Epithelial cell of prostate (primary cell): Measurements from ENCODE around the gene KCNJ18.
"Not testable (repeated sequence)": the region's sequence is repeated elsewhere in the genome, so short reads cannot be mapped to it uniquely, and the experiment has no call there.

Experiments used
- DNase-seq: peaks from one replicate; pipeline ENCODE4 v3.0.0-alpha.2; 2011; ENCODE audit warnings: low read depth, low spot score
- H3K27ac ChIP-seq: fragments of 450-650 bp; 2 replicates; pipeline ENCODE4 v1.5.1; 2017; ENCODE audit warnings: mild to moderate bottlenecking

KCNJ18 gene

DNA sequence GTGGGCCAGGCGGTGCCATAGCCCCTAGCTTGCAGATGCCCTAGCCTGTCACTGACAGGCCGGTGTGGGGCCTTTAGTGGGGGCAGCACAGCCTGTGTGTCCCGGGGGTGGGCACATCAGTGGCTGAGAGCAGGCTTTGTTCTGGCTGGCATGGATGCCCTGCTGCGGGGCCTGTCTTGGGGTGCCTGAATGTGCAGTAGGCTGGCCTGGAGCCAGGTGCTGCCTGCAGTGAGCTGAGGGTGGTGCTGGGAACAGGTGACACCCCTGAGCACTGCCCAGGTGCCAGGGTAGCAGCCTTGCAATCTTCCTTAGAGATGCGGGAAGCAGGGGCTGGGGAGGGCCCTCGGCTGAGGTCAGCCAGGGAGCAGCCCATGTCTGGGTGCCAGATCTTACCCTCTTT, 8.8 kb downstream of the KCNJ18 start:
- H3K27ac ChIP-seq, DNase-seq: not testable (repeated sequence)

DNA sequence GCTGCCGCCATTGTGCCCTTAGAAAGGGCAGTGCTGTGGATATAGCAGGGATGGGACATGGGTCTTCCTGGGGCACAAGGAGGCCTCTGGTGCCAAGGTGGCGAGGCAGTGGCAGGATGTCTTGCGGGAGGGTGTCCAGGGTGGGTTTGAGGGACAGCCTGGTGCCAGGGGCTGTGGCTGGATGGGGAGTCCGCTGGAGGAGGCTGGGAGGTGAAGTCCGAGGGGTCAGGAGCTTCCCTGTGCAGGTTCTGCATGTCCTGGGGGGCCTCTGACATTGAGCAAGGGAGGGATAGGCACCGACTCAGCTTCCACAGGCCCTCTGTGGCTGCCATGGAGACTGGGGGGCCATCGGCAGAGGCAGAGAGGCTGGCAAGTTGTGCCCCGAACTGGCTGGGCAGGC, 9.7 kb downstream of the KCNJ18 start:
- DNase-seq, H3K27ac ChIP-seq: not testable (repeated sequence)

DNA sequence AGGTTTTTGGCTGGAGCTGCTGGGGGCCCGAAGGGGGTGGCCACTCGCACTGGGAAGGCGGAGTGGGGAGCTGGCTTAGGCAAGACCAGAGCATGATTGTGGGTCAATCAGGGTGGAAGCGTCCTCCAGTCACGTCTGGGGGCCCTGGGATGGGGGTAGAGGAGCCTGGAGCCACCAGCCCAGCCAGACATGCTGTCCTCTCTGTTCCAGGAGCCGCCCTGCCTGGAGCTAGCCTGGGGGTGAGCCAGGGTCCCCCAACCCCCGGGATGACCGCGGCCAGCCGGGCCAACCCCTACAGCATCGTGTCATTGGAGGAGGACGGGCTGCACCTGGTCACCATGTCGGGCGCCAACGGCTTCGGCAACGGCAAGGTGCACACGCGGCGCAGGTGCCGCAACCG, 10.2 kb downstream of the KCNJ18 start:
- not testable (repeated sequence) for DNase-seq, H3K27ac ChIP-seq

DNA sequence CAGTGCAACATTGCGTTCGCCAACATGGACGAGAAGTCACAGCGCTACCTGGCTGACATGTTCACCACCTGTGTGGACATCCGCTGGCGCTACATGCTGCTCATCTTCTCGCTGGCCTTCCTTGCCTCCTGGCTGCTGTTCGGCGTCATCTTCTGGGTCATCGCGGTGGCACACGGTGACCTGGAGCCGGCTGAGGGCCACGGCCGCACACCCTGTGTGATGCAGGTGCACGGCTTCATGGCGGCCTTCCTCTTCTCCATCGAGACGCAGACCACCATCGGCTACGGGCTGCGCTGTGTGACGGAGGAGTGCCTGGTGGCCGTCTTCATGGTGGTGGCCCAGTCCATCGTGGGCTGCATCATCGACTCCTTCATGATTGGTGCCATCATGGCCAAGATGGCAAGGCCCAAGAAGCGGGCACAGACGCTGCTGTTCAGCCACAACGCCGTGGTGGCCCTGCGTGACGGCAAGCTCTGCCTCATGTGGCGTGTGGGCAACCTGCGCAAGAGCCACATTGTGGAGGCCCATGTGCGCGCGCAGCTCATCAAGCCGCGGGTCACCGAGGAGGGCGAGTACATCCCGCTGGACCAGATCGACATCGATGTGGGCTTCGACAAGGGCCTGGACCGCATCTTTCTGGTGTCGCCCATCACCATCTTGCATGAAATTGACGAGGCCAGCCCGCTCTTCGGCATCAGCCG, 10.8 kb downstream of the KCNJ18 start:
- DNase-seq, H3K27ac ChIP-seq: not testable (repeated sequence)

DNA sequence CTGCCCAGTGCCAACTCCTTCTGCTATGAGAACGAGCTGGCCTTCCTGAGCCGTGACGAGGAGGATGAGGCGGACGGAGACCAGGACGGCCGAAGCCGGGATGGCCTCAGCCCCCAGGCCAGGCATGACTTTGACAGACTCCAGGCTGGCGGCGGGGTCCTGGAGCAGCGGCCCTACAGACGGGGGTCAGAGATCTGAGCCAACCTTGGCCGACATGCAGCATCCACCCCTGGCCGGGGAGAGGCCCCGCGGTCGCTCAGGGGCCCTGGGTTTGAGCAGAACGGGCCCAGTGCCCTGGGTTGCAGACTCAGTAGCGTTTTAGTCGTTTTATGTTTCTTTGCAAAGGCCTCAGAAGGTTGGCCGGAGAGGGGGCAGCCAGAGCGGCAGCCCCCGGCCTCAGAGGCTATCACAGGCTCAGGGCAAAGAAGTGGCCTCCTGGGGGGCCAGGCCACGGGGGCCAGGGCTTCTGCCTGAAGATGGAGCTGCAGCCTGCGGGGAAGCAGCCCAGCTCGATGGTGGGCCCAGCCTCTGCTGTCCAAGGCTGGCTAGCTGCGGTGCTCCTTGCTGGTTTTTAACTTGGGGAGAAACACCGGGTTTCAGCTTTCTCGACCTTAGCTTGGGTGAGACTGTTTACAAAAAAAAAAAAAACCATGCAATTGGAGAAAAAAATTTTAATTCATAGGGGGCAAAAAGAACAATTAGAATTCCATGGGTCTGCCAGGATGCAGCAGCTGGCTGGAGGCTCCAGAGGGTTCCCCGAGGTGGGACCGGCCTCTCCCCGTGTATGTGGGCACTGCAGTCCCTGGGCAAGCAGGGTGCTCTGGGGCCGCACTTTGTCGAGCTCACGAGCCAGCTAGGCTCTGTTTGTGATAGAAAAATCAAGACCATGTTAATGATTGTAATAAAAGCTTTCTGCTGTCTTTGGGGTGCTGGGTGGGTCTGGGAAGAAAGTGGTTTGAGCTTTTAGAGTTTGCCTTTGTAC, 11.9 kb downstream of the KCNJ18 start:
- DNase-seq, H3K27ac ChIP-seq: not testable (repeated sequence)

DNA sequence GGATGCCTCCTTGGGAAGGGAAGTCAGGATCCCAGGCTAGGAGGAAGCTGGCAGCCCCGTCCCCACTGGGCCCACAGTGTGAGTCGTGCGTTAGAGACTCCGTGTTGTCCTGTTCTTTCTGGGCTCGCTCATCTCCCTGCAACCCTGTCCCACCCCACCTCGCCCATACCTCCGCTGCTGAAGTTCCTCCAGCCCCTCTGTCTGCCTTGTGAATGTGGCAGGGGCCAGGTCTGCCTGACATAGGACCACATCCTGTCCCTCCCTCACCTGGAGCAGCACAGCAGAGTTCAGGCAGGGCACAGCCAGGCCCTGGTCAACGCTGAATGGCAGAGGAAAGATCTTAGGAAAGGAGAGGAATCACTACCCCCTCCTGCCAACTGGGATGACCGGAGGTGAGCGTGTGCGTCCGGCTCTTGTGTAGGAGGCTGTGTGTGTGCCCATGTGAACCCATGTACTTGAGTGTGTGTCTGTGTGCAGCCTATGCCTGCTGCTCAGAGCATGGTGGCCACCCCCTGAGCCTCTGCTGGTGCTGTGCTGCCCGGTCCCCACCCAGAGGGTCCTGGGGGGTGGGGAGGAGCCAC, 12.8 kb downstream of the KCNJ18 start:
- DNase-seq, result no peak
- no peak overlapping the region for H3K27ac ChIP-seq

DNA sequence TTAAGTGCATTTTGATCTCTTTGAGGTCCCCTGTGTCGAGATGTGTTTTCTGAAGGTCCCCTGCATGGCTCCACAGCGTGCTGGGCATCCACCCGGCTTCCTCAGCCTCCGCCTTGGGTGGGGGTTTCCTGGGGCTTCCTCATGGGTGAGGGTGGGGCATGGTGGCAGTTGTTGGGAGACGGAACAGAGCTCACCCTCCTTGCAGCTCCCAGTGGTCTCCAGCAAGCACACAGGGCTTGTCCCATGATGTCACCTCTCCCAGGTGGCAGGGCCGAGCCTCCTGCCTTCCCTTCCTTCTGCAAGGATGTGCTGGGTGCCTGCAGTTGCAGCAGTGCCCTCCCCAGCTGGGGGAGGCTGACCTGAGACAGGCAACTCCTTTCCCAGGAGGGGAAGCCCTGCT, 13.4 kb downstream of the KCNJ18 start:
- H3K27ac ChIP-seq, DNase-seq: not testable (repeated sequence)

DNA sequence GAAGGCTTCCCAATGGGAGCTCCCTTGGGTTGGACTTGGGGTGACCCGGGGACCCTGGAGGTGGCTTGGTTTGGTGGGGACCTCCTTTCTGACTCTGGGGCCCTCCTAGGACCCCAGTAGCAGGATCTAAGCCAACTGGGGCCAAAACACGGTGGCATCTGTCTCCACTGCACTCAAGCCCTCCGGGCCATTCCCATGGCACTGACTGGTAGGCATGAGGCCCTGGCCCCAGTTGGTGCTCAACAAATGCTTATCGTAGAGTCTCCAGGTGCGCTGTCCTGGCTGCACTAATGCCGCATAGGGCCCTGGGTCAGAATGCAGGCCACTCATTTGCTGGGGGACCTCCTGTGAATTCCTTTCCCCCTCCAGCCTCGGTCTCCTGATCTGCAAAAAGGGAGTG, 14.2 kb downstream of the KCNJ18 start:
- H3K27ac ChIP-seq, DNase-seq: not testable (repeated sequence)

DNA sequence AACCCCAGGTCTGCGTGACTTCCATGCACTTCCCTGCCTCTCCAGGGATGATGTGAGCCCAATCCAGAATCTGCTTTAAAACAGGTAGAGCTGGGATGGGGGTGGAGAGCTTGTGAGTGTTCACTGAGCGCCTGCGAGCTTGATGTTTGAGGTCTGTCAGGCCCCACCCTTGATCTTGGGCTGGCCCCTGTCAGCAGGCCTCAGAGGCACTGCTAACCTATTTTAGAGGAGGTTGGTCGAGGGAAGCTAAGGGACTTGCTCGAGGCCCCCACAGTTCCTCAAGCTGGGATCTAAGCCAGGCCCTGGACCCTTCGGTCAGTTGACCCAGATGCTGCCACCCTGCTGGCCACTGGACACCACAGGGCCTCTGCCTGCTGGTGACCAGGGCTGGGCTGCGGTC, 14.8 kb downstream of the KCNJ18 start:
- H3K27ac ChIP-seq, DNase-seq: not testable (repeated sequence)

DNA sequence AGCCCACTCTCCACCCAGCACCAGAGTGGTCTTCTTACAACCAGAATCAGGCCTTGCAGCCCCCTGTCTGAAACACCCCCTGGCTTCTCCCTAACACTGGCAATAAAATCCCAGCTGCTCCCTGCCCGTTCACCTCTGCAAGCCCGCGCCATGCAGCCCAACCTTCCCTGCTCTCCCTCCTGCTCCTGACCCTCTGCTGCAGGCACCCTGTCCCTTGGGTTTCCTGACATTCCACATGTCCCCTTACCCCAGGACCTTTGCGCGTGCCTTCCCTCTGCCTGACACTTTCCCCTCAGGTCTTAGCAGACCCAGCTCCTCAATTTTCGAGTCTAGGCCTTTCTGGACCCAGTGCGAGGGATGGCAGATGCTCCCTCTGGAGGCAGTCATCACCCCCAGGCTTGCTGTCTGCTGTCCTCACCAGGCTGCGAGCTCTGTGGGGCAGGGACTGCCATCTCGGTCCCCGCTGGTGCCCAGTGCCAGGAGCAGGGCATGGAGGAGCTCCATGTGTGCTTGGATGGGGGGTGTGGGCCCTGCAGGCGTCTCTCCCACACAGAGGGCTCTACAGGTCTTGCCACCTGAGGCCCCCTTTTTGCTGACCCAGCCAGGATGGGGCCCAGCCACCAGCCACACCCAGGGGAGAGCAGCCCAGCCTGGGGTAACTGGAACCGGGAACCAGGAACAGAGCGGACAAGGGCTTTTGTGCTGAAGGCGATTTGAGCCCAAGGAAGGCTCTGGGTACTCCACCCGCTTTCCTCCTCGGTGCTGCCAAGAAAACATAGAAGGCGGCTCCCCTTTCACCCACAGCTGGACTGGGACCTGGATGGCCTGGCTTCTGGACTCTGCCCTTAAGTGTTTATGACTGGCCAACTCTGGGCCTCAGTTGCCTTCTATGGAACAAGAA, 15.6 kb downstream of the KCNJ18 start:
- H3K27ac ChIP-seq, DNase-seq: not testable (repeated sequence)

DNA sequence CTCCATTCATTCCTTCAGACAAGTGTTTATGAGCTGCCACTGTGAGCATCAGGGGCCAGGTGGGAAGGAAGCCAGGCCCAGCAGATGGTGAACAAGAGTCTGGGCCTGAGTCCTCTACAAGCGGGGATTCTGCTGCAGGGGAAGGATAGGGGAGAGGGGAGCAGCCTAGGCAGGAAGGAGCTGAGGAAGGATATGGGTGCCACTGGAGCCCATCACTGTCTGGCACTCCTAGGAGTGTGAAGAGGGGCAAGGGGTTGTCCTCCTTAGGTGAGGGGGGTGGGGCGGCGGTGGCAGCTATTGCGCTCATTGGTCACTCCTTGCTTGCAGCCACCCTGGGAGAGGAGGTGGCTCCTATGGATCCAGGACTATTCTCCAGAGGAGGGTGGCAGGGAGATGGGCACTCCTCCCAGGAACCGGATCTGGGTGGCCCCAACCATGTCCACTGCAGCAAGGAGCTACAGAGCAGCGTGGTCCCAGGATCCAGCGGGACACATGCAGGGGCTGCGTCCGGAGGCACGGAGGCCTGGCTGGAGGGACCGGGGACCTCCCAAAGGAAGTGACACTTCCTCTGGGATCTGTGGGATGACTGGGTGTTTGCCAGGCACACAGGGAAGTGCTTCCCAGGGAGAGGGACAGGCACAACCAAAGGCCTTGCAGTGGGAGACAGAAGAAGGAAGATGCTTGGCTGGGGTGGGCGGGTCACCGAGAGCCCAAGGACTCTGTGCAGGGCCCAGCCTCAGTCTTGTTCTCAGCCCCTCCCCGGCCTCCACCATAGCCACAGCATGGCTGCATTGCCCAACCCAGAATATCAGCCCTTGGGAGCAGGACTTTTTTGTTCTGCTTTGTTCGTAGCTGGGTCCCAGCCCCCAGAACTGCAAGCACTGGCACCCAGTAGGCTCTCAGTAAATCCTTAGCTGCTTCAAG, 16.6 kb downstream of the KCNJ18 start:
- not testable (repeated sequence) for H3K27ac ChIP-seq

DNA sequence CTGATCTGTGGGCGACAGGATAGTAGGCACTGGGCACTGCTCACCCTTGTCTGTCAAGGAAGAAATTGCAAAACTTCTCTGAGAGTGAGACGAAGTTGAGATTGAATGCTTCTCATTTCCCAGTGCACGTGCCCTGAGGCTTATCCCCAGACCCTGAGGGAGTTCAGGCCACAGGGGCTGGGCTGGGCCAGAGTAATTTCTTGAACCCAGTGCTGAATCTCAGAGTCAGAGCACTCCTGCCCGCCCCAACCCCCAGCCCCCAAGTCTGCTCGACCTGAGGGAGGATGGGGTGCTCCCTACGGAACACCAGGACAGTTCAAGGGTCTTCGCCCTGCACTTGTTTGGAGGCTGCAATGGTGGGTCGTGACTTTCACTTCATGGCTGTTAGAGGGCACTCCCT, 17.7 kb downstream of the KCNJ18 start:
- not testable (repeated sequence) for DNase-seq, H3K27ac ChIP-seq

More for the DNA sequence above, 16.6 kb downstream of the KCNJ18 start:
- DNase-seq, result not testable (repeated sequence)

DNA sequence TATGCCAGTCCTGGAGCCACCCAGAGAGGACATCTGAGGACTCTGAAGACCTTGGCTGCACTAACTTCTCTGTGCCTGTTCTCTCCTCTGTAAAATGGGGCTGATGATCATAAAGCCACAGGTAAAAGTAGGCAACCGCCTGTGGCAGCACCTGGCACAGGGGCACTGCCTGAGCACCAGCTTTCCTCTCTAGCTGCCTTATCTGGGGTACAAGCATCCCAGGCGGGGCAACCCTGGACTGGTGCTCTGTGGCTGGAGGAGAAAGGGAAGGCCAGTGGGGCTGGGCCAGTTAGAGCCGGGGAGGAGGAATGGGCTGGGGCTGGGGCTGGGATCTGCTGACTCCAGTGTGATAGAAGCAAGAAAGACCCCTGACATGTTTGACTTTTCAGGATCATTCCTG, 18.2 kb downstream of the KCNJ18 start:
- DNase-seq, H3K27ac ChIP-seq: not testable (repeated sequence)

DNA sequence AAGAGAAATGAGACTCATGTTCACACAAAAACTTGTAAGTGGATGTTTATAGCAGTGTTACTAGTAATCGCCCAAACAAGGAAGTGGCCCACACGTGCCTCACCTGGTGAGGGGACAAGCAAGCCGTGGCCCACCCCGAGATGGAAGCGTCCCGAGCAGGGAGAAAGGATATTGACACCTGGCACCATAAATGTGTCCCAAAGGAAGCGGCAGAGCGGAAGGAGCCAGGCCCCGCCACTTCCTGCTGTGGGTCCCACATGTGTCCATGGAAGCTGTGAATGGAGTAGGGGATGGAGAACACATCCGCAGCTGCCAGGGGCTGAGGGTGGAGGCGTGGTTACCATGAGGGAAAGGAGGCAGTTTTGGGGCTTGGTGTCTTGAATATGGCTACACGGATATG, 18.9 kb downstream of the KCNJ18 start:
- no peak overlapping the region for H3K27ac ChIP-seq
- DNase-seq, result no peak

DNA sequence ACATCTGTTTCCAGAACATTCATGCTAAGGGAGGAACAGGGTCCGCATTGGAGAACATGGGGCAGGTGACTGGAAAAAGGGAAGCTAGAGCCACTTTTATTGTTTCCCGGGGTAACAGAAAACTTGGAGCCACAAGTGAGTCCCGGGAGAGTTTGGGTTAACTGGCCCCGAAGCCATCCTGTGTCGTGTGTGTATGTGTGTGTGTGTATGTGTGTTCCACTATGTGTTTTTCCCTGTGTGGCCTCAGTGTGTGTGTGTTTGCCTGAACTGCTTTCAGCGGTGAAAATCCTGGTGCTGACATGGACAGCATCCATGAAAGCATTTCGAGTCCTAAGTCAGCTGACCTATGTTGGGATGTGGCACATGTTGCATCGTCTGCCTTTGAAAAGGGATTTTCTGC, 20.7 kb downstream of the KCNJ18 start:
- not testable (repeated sequence) for DNase-seq, H3K27ac ChIP-seq

DNA sequence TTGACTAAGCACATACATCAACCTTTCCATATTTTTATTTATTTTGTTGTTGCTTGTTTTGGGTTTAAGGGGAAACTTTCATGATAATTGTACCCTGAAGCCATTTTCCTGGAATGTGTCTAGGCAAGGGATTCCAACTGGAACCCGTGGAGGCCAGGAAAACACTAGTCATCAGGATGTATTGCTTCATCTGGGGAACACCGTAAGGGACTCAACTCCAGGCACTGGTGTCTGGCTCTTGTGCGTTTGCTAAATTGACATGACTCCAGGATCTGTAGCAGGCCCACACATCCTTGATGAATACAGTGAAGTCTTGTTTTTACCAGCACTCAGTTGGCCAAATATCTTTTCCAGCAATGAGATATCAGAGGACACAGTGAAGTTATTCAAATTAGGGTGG, 21.3 kb downstream of the KCNJ18 start:
- H3K27ac ChIP-seq, DNase-seq: not testable (repeated sequence)

DNA sequence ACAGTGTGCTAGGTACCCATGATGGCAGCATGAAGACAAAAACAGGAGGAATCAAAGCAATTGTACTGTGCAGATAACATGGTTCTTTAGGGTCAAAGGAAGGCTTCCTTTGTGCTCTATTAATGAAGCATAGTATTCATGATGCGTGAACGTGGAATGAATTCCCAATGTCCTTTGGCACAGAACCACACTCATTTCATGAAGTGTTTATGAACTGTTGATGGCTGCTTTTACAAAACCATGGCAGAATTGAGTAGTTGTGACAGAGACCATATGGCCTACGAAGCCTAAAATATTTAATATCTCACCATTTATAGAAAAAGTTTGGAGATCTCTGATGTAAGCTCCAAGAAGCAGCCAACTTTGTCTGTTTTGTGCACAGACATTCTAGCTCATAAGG, 22.4 kb downstream of the KCNJ18 start:
- DNase-seq, H3K27ac ChIP-seq: not testable (repeated sequence)

DNA sequence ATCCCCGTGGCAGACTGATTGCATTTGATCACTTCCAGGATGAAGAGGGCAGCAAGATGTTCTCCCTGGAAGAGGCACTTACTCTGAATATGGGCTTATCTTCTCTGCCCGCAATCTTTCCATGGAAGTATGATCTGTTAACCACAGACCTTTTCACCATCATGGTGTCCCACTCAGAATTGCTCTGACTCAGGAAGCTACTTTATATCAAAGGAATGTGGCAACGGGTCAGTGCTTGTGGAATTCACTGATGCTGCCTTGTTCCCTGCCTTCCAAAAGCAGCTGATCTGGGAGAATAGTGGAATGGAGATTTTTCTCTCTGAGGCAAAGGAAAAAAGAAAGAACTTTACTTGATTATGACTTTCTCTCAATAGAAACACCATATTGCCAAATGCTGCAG, 23.6 kb downstream of the KCNJ18 start:
- not testable (repeated sequence) for DNase-seq, H3K27ac ChIP-seq

DNA sequence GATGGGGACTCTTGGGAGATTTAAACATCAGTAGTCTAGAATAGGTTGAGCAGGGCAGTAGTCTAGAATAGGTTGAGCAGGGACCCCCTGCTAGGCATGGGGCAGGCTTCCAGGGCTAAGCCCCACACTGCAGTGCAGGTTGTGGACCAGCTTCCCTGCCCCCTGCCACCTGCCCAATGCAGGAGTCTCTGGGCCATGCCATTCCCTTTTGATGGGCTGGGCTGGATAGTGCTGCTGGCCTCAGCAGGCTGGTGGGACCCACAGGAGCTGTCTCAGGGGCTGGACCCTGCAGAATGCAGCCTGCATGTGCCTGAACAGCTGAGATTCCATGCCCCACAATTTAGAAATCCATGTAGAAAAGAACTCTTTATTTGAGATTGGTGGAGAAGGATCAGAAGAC, 26.6 kb downstream of the KCNJ18 start:
- not testable (repeated sequence) for H3K27ac ChIP-seq, DNase-seq
